Measurements from ENCODE around the gene NT5DC1.

GRCh38 chr6:116096979-116097816 is 3.5 kb upstream of the NT5DC1 start:
- TF ChIP-seq CTCF (IDR thresholded peaks at IDR 0.05): peak in 1 of 3 experiments; percentile 57
- no peak for TF ChIP-seq POLR2A (IDR thresholded peaks at IDR 0.05)
